ENCODE data around the gene MTSS2. TPM values are rescaled to one million over a fixed set of nuclear protein-coding genes. Genes with fewer than 3 reads are reported as not detected.

Gene MTSS2
- total RNA-seq, 4 donors from 2014 or later: 19.3 to 70.1 (median 32.4) TPM

- no peak for DNase-seq (ENCODE audit: low spot score)
- no peak for TF ChIP-seq CTCF (IDR thresholded peaks at IDR 0.05)
These were observed 34.3 kb downstream of the MTSS2 start for GRCh38 chr16:70651524-70651923.

GRCh38 chr16:70650216-70650615, 35.6 kb downstream of the MTSS2 start:
- ATAC-seq (ENCODE audit: low FRiP score): no peak
- no peak for TF ChIP-seq CTCF (IDR thresholded peaks at IDR 0.05)
- no peak for DNase-seq (ENCODE audit: low spot score)

More at GRCh38 chr16:70651524-70651923, 34.3 kb downstream of the MTSS2 start:
- no peak for ATAC-seq (ENCODE audit: low FRiP score)

- ATAC-seq (ENCODE audit: low FRiP score) (no peak), DNase-seq (ENCODE audit: low spot score) (no peak)
- TF ChIP-seq CTCF (IDR thresholded peaks at IDR 0.05): no peak
These were observed 36.6 kb downstream of the MTSS2 start for GRCh38 chr16:70649300-70649699.

- no peak for TF ChIP-seq CTCF (IDR thresholded peaks at IDR 0.05)
- ATAC-seq (ENCODE audit: low FRiP score) (no peak), DNase-seq (ENCODE audit: low spot score) (no peak)
These were observed 37.2 kb downstream of the MTSS2 start for GRCh38 chr16:70648606-70649005.

GRCh38 chr16:70647441-70648359, 38.2 kb downstream of the MTSS2 start:
- no peak for TF ChIP-seq CTCF (IDR thresholded peaks at IDR 0.05)
- ATAC-seq (ENCODE audit: low FRiP score) (no peak), DNase-seq (ENCODE audit: low spot score) (no peak)

GRCh38 chr16:70646260-70647241, 39.3 kb downstream of the MTSS2 start, which contains the start of gene IL34:
TSS of gene IL34 (plus strand) at chr16:70646559. CDS start at chr16:70646948, 389 bp downstream.
- DNase-seq (ENCODE audit: low spot score) (no peak), ATAC-seq (ENCODE audit: low FRiP score) (no peak)
- no peak for TF ChIP-seq CTCF (IDR thresholded peaks at IDR 0.05)

All from omental fat pad (tissue), 4 donors.